Measurements from ENCODE around the gene PHACTR1. TPM values are rescaled to one million over a fixed set of nuclear protein-coding genes. Genes with fewer than 3 reads are reported as not detected.

The PHACTR1 gene
- total RNA-seq, 1 experiment from 2014 or later = not detected

- no peaks in the 10 kb centered on the region for H3K79me2 ChIP-seq (ENCODE audit: low read length)
- H3K27ac ChIP-seq (ENCODE audit: low read length) = no peak overlapping the region
- no TSS peak for BruUV-seq (replicated peaks)
- TF ChIP-seq, protein P1, sequence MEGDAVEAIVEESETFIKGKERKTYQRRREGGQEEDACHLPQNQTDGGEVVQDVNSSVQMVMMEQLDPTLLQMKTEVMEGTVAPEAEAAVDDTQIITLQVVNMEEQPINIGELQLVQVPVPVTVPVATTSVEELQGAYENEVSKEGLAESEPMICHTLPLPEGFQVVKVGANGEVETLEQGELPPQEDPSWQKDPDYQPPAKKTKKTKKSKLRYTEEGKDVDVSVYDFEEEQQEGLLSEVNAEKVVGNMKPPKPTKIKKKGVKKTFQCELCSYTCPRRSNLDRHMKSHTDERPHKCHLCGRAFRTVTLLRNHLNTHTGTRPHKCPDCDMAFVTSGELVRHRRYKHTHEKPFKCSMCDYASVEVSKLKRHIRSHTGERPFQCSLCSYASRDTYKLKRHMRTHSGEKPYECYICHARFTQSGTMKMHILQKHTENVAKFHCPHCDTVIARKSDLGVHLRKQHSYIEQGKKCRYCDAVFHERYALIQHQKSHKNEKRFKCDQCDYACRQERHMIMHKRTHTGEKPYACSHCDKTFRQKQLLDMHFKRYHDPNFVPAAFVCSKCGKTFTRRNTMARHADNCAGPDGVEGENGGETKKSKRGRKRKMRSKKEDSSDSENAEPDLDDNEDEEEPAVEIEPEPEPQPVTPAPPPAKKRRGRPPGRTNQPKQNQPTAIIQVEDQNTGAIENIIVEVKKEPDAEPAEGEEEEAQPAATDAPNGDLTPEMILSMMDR (conservative IDR thresholded peaks at IDR 0.05; ENCODE audit: low read depth, low read length) = no peak
- TF ChIP-seq EZH2 (IDR thresholded peaks at IDR 0.05; ENCODE audit: low read length, unreplicated experiment) (no peak), EZH2phosphoT487 (IDR thresholded peaks at IDR 0.05; ENCODE audit: borderline replicate concordance, low read length) (no peak)
- ATAC-seq (no peak), DNase-seq (no peak)
- ChIA-PET CTCF (no interaction called here), POLR2A (ENCODE audit: unreplicated experiment) (no interaction called here)
- H4K20me1 ChIP-seq (ENCODE audit: low read length) = no peaks in the 10 kb centered on the region
- no peak overlapping the region for H3K9ac ChIP-seq (ENCODE audit: low read length)
- H3F3A ChIP-seq (ENCODE audit: low read length, unreplicated experiment) = no peaks in the 10 kb centered on the region
- H2AFZ ChIP-seq (ENCODE audit: low read length) = no peak overlapping the region
- H3K4me1 ChIP-seq (ENCODE audit: insufficient read depth, low read length) = no peaks in the 10 kb centered on the region
- no peaks in the 10 kb centered on the region for H3K9me2 ChIP-seq (replicated peaks; ENCODE audit: low read length)
- H3K36me3 ChIP-seq (ENCODE audit: low read depth, low read length) = no peaks in the 10 kb centered on the region
- H3K9me3 ChIP-seq (ENCODE audit: low read length) = no peaks in the 10 kb centered on the region
- intact Hi-C loops (cut with micrococcal nuclease) = no loop called here
- H3K4me3 ChIP-seq (ENCODE audit: low read length) = no peak overlapping the region
- H3K27me3 ChIP-seq (ENCODE audit: low read length) = no peaks in the 10 kb centered on the region
- H3K4me2 ChIP-seq (ENCODE audit: low read length) = no peak overlapping the region
Measured at GRCh38 chr6:13278991-13279390, 562.4 kb downstream of the PHACTR1 start.

GRCh38 chr6:13280254-13280653 is 563.7 kb downstream of the PHACTR1 start:
- ChIA-PET CTCF (no interaction called here), POLR2A (ENCODE audit: unreplicated experiment) (no interaction called here)
- no peak overlapping the region for H3K9ac ChIP-seq (ENCODE audit: low read length)

GRCh38 chr6:13281686-13282085 is 565.1 kb downstream of the PHACTR1 start:
- ChIA-PET CTCF (no interaction called here), POLR2A (ENCODE audit: unreplicated experiment) (no interaction called here)
- Histone ChIP-seq H3K9me3 (ENCODE audit: low read length) (no peaks in the 10 kb centered on the region), H3K4me2 (ENCODE audit: low read length) (no peak overlapping the region), H3K9me2 (replicated peaks; ENCODE audit: low read length) (no peaks in the 10 kb centered on the region), H3F3A (ENCODE audit: low read length, unreplicated experiment) (no peaks in the 10 kb centered on the region), H3K27ac (ENCODE audit: low read length) (no peak overlapping the region), H3K27me3 (ENCODE audit: low read length) (no peaks in the 10 kb centered on the region), H3K9ac (ENCODE audit: low read length) (no peak overlapping the region), H4K20me1 (ENCODE audit: low read length) (no peaks in the 10 kb centered on the region), H3K36me3 (ENCODE audit: low read depth, low read length) (no peaks in the 10 kb centered on the region), H3K4me3 (ENCODE audit: low read length) (no peak overlapping the region), H3K4me1 (ENCODE audit: insufficient read depth, low read length) (no peaks in the 10 kb centered on the region), H3K79me2 (ENCODE audit: low read length) (no peaks in the 10 kb centered on the region), H2AFZ (ENCODE audit: low read length) (no peak overlapping the region)
- no TSS peak for BruUV-seq (replicated peaks)
- no peak for ATAC-seq
- intact Hi-C loops (cut with micrococcal nuclease) = no loop called here
- no peak for TF ChIP-seq EZH2phosphoT487 (IDR thresholded peaks at IDR 0.05; ENCODE audit: borderline replicate concordance, low read length)
- TF ChIP-seq, protein P1 (conservative IDR thresholded peaks at IDR 0.05; ENCODE audit: low read depth, low read length) = no peak
- TF ChIP-seq EZH2 (IDR thresholded peaks at IDR 0.05; ENCODE audit: low read length, unreplicated experiment) = no peak
- no peak for DNase-seq

More at GRCh38 chr6:13280254-13280653, 563.7 kb downstream of the PHACTR1 start:
- TF ChIP-seq, protein P1 (conservative IDR thresholded peaks at IDR 0.05; ENCODE audit: low read depth, low read length) = no peak
- no peak for TF ChIP-seq EZH2phosphoT487 (IDR thresholded peaks at IDR 0.05; ENCODE audit: borderline replicate concordance, low read length)
- TF ChIP-seq EZH2 (IDR thresholded peaks at IDR 0.05; ENCODE audit: low read length, unreplicated experiment) = no peak
- Histone ChIP-seq H3K79me2 (ENCODE audit: low read length) (no peaks in the 10 kb centered on the region), H3K27me3 (ENCODE audit: low read length) (no peaks in the 10 kb centered on the region), H3K9me2 (replicated peaks; ENCODE audit: low read length) (no peaks in the 10 kb centered on the region), H3K9me3 (ENCODE audit: low read length) (no peaks in the 10 kb centered on the region), H3K4me2 (ENCODE audit: low read length) (no peak overlapping the region), H3K36me3 (ENCODE audit: low read depth, low read length) (no peaks in the 10 kb centered on the region), H2AFZ (ENCODE audit: low read length) (no peak overlapping the region), H3K4me1 (ENCODE audit: insufficient read depth, low read length) (no peaks in the 10 kb centered on the region), H3K27ac (ENCODE audit: low read length) (no peak overlapping the region), H4K20me1 (ENCODE audit: low read length) (no peaks in the 10 kb centered on the region), H3K4me3 (ENCODE audit: low read length) (no peak overlapping the region), H3F3A (ENCODE audit: low read length, unreplicated experiment) (no peaks in the 10 kb centered on the region)
- ATAC-seq (no peak), DNase-seq (no peak)
- no TSS peak for BruUV-seq (replicated peaks)
- intact Hi-C loops (cut with micrococcal nuclease) = no loop called here

Measured in PC-3 (cell line).